NCI-H1436 treated with DMSO at 0.1 percent for 48 hours (cell line): ENCODE data around the gene TTLL6.
"Not testable (repeated sequence)": the region's sequence is repeated elsewhere in the genome, so short reads cannot be mapped to it uniquely, and the experiment has no call there.

ENCODE experiments used
- DNase-seq: peaks from one replicate; lab custom pipeline; 2025; lab: John Stamatoyannopoulos, UW

Gene TTLL6

GRCh38 chr17:48722915-48723422 is 94.1 kb downstream of the TTLL6 start, which contains the start of gene PRAC2:
TSS of gene PRAC2 (plus strand) at chr17:48723185. CDS start at chr17:48724411, 1,226 bp downstream.
- DNase-seq = no peak

- no peak for DNase-seq
Measured at GRCh38 chr17:48722201-48722907, 94.7 kb downstream of the TTLL6 start, which contains the start of gene PRAC1. TSS of gene PRAC1 (minus strand) at chr17:48722518. CDS start at chr17:48722392, 126 bp downstream.

GRCh38 chr17:48721009-48721402 is 96.0 kb downstream of the TTLL6 start:
- DNase-seq = no peak

GRCh38 chr17:48720266-48721008 is 96.6 kb downstream of the TTLL6 start:
- DNase-seq = no peak

GRCh38 chr17:48719642-48720265 is 97.3 kb downstream of the TTLL6 start:
- DNase-seq = no peak

- DNase-seq = no peak
Measured at GRCh38 chr17:48718761-48719641, 98.0 kb downstream of the TTLL6 start.

- DNase-seq = no peak
Measured at GRCh38 chr17:48718227-48718760, 98.7 kb downstream of the TTLL6 start.

- DNase-seq = no peak
Measured at GRCh38 chr17:48717367-48718226, 99.4 kb downstream of the TTLL6 start.

- DNase-seq = not testable (repeated sequence)
Measured at GRCh38 chr17:48716549-48716948, 100.5 kb downstream of the TTLL6 start.

GRCh38 chr17:48715496-48716399 is 101.3 kb downstream of the TTLL6 start:
- no peak for DNase-seq
